ENCODE data around the gene ZEB2. TPM values are rescaled to one million over a fixed set of nuclear protein-coding genes. Genes with fewer than 3 reads are reported as not detected.

ZEB2 gene
- total RNA-seq, 2 experiments from 2014 or later: 13.5 to 14.9 TPM

- Mint-ChIP-seq H3K27ac (no peak overlapping the region), H3K4me1 (ENCODE audit: low read depth) (peaks cover 26% of the 10 kb centered on the region), H3K27me3 (no peaks in the 10 kb centered on the region), H3K9me3 (no peaks in the 10 kb centered on the region), H3K36me3 (ENCODE audit: low read depth) (peaks cover 17% of the 10 kb centered on the region), H3K4me3 (no peak overlapping the region)
- POLR2A ChIA-PET: interaction anchor here (0.6 kb wide), 1 partner anchor 70 kb away, joined by 4 read pairs; no protein-coding TSS in a partner anchor
- CTCF ChIA-PET: no interaction called here
- TF ChIP-seq CTCF (IDR thresholded peaks at IDR 0.05): no peak
- no peak for DNase-seq
- ATAC-seq: no peak
- intact Hi-C loops (cut with micrococcal nuclease): no loop called here
Observed at GRCh38 chr2:144426981-144427479, 92.9 kb downstream of the ZEB2 start.

- ChIA-PET POLR2A (interaction anchor here (0.6 kb wide), 1 partner anchor 71 kb away, joined by 4 read pairs; no protein-coding TSS in a partner anchor), CTCF (no interaction called here)
- DNase-seq (no peak), ATAC-seq (no peak)
- no peaks in the 10 kb centered on the region for H3K9me3 Mint-ChIP-seq
- intact Hi-C loops (cut with micrococcal nuclease): no loop called here
- peaks cover 26% of the 10 kb centered on the region for H3K4me1 Mint-ChIP-seq (ENCODE audit: low read depth)
- no peak overlapping the region for H3K27ac Mint-ChIP-seq
- H3K27me3 Mint-ChIP-seq: no peaks in the 10 kb centered on the region
- H3K4me3 Mint-ChIP-seq: no peak overlapping the region
- peaks cover 17% of the 10 kb centered on the region for H3K36me3 Mint-ChIP-seq (ENCODE audit: low read depth)
- TF ChIP-seq CTCF (IDR thresholded peaks at IDR 0.05): no peak
Observed at GRCh38 chr2:144426355-144426754, 93.6 kb downstream of the ZEB2 start.

GRCh38 chr2:144424559-144425240 lies 95.2 kb downstream of the ZEB2 start:
- Mint-ChIP-seq H3K9me3 (no peaks in the 10 kb centered on the region), H3K27ac (peak overlapping the region; percentile 9), H3K36me3 (ENCODE audit: low read depth) (peaks cover 23% of the 10 kb centered on the region), H3K4me3 (no peak overlapping the region), H3K4me1 (ENCODE audit: low read depth) (peaks cover 26% of the 10 kb centered on the region), H3K27me3 (no peaks in the 10 kb centered on the region)
- no peak for TF ChIP-seq CTCF (IDR thresholded peaks at IDR 0.05)
- ChIA-PET POLR2A (no interaction called here), CTCF (no interaction called here)
- ATAC-seq: peak; percentile 58
- intact Hi-C loops (cut with micrococcal nuclease): no loop called here
- peak; percentile 50 for DNase-seq

- peaks cover 22% of the 10 kb centered on the region for H3K36me3 Mint-ChIP-seq (ENCODE audit: low read depth)
- H3K27ac Mint-ChIP-seq: no peak overlapping the region
- H3K4me3 Mint-ChIP-seq: no peak overlapping the region
- DNase-seq: no peak
- peaks cover 4% of the 10 kb centered on the region for H3K9me3 Mint-ChIP-seq
- H3K4me1 Mint-ChIP-seq (ENCODE audit: low read depth): peaks cover 23% of the 10 kb centered on the region
- intact Hi-C loops (cut with micrococcal nuclease): no loop called here
- CTCF ChIA-PET: no interaction called here
- POLR2A ChIA-PET: no interaction called here
- no peak for TF ChIP-seq CTCF (IDR thresholded peaks at IDR 0.05)
- no peak for ATAC-seq
- no peaks in the 10 kb centered on the region for H3K27me3 Mint-ChIP-seq
Observed at GRCh38 chr2:144421606-144422510, 98.1 kb downstream of the ZEB2 start.

- no peak for DNase-seq
- H3K27me3 Mint-ChIP-seq: no peaks in the 10 kb centered on the region
- POLR2A ChIA-PET: no interaction called here
- H3K9me3 Mint-ChIP-seq: peaks cover 4% of the 10 kb centered on the region
- peaks cover 20% of the 10 kb centered on the region for H3K4me1 Mint-ChIP-seq (ENCODE audit: low read depth)
- H3K4me3 Mint-ChIP-seq: no peak overlapping the region
- H3K36me3 Mint-ChIP-seq (ENCODE audit: low read depth): peaks cover 22% of the 10 kb centered on the region
- no peak for TF ChIP-seq CTCF (IDR thresholded peaks at IDR 0.05)
- H3K27ac Mint-ChIP-seq: no peak overlapping the region
- CTCF ChIA-PET: no interaction called here
- no peak for ATAC-seq
- intact Hi-C loops (cut with micrococcal nuclease): no loop called here
Observed at GRCh38 chr2:144419218-144419617, 100.7 kb downstream of the ZEB2 start.

Data from activated CD8-positive, alpha-beta T cell treated with anti-CD3 and anti-CD28 coated beads for 36 hours (primary cell).